SK-N-SH (cell line): ENCODE data around the gene DDX25. TPM values are rescaled to one million over a fixed set of nuclear protein-coding genes. Genes with fewer than 3 reads are reported as not detected.
A peak's percentile ranks its signal among the peaks of the same experiment; 100 is the strongest.

Experiments
- CTCF ChIA-PET: fragments of 300-600, 350-600 bp; formaldehyde crosslinking; extraction: SDS; loops from one replicate; lab custom pipeline; 2021; lab: Yijun Ruan, JAX
- POLR2A ChIA-PET: fragments of 350-600 bp; sonication (Branson Sonifier 250); formaldehyde crosslinking; extraction: SDS; loops from one replicate; lab custom pipeline; 2020; ENCODE audit warnings: antibody characterized with exemption, inconsistent platforms; lab: Yijun Ruan, JAX
- DNase-seq: peaks from one replicate; pipeline ENCODE4 v3.0.0; 2012
- H2AFZ ChIP-seq: fragments of 200-600 bp; sonication (generic); 2 replicates; pipeline ENCODE4 v1.8.1; 2016; ENCODE audit warnings: antibody characterized with exemption, mild to moderate bottlenecking, low read depth
- H3F3A ChIP-seq: fragments of 200-600 bp; sonication (generic); replicated peaks from 2 replicates; pipeline ENCODE3; 2016; ENCODE audit warnings: antibody characterized with exemption, mild to moderate bottlenecking; ENCODE audit not compliant: insufficient read depth
- H3K27ac ChIP-seq, 2 experiments: fragments of 200-500 bp in 1 of 2; fragments of 200-600 bp in 1 of 2; sonication (Bioruptor generic) in 1 of 2; sonication (generic), shearing (Covaris generic) in 1 of 2; 2 replicates each; pipeline versions ENCODE4 v1.5.1 to v1.6.1; 2014 to 2016; ENCODE audit warnings: low read depth in 2 of 2, inconsistent platforms in 1 of 2, low read length in 1 of 2, mild to moderate bottlenecking in 1 of 2, mixed read lengths in 1 of 2
- H3K27me3 ChIP-seq: fragments of 200-600 bp; sonication (generic), shearing (Covaris generic); 2 replicates; pipeline ENCODE4 v1.6.1; 2016; ENCODE audit warnings: mixed run types; ENCODE audit not compliant: insufficient read depth
- H3K36me3 ChIP-seq, 2 experiments: fragments of 200-500 bp in 1 of 2; fragments of 200-600 bp in 1 of 2; sonication (Bioruptor generic) in 1 of 2; sonication (generic) in 1 of 2; replicated peaks in 1 of 2; 2 replicates each; pipeline versions ENCODE3 to v1.5.1; 2014 to 2016; ENCODE audit warnings: low read length in 1 of 2, mild to moderate bottlenecking in 1 of 2; ENCODE audit not compliant: insufficient read depth in 2 of 2, control insufficient read depth in 1 of 2
- H3K4me1 ChIP-seq, 2 experiments: fragments of 200-500 bp in 1 of 2; fragments of 200-600 bp in 1 of 2; sonication (Bioruptor generic) in 1 of 2; sonication (generic), shearing (Covaris generic) in 1 of 2; 2 replicates each; pipeline versions ENCODE4 v1.5.1 to v1.6.1; 2014 to 2016; ENCODE audit warnings: low read depth in 1 of 2, low read length in 1 of 2, mixed run types in 1 of 2; ENCODE audit not compliant: insufficient read depth in 2 of 2, control insufficient read depth in 1 of 2
- H3K4me2 ChIP-seq: fragments of 200-600 bp; sonication (generic), shearing (Covaris generic); 2 replicates; pipeline ENCODE4 v1.6.1; 2017; ENCODE audit warnings: mixed run types
- H3K4me3 ChIP-seq, 2 experiments: fragments of 200-500 bp in 1 of 2; fragments of 200-600 bp in 1 of 2; sonication (Bioruptor generic) in 1 of 2; sonication (generic), shearing (Covaris generic) in 1 of 2; 2 replicates each; pipeline versions ENCODE4 v1.5.1 to v1.8.1; 2014 to 2016; ENCODE audit warnings: low read depth in 2 of 2, inconsistent platforms in 1 of 2, low read length in 1 of 2, mild to moderate bottlenecking in 1 of 2, mixed read lengths in 1 of 2, moderate library complexity in 1 of 2
- H3K79me2 ChIP-seq: fragments of 200-600 bp; sonication (generic); 2 replicates; pipeline ENCODE4 v1.8.1; 2017; ENCODE audit warnings: mild to moderate bottlenecking; ENCODE audit not compliant: insufficient read depth
- H3K9ac ChIP-seq: fragments of 200-600 bp; sonication (generic); 2 replicates; pipeline ENCODE4 v1.6.1; 2017; ENCODE audit warnings: mixed run types
- H3K9me2 ChIP-seq: fragments of 200-600 bp; sonication (generic); 2 replicates; pipeline ENCODE4 v1.6.1; 2017; ENCODE audit warnings: mixed run types
- H3K9me3 ChIP-seq: fragments of 200-600 bp; sonication (generic); 2 replicates; pipeline ENCODE4 v1.6.1; 2017; ENCODE audit warnings: mixed run types, mild to moderate bottlenecking, moderate library complexity
- H4K20me1 ChIP-seq: fragments of 200-600 bp; sonication (generic); 2 replicates; pipeline ENCODE4 v1.6.1; 2017; ENCODE audit warnings: mild to moderate bottlenecking, mixed run types; ENCODE audit not compliant: insufficient read depth
- GATA2 ChIP-seq: sonication (generic); formaldehyde crosslinking; IDR thresholded peaks from 2 replicates; pipeline ENCODE4 v1.5.0; 2020; ENCODE audit warnings: mild to moderate bottlenecking, missing genetic modification reagents
- NRF1 ChIP-seq: IDR thresholded peaks from 2 replicates; pipeline ENCODE4 v1.6.1; 2012; ENCODE audit warnings: low read depth, mild to moderate bottlenecking, low read length
- PBX3 ChIP-seq: IDR thresholded peaks from 2 replicates; pipeline ENCODE4; 2012
- POLR2AphosphoS5 ChIP-seq: IDR thresholded peaks from 2 replicates; pipeline ENCODE4 v1.6.1; 2012; ENCODE audit warnings: low read depth, low read length
- RAD21 ChIP-seq: IDR thresholded peaks from 2 replicates; pipeline ENCODE4 v1.6.1; 2012; ENCODE audit warnings: mild to moderate bottlenecking, low read length
- RFX5 ChIP-seq: IDR thresholded peaks from 2 replicates; pipeline ENCODE4 v1.6.1; 2012; ENCODE audit warnings: mild to moderate bottlenecking, improper control_type of control experiment, low read length
- TCF12 ChIP-seq: IDR thresholded peaks from 2 replicates; pipeline ENCODE4 v1.4.0; 2012
- USF1 ChIP-seq: IDR thresholded peaks from 2 replicates; pipeline ENCODE4 v1.4.0; 2012; ENCODE audit warnings: low read depth, borderline replicate concordance
- YY1 ChIP-seq: IDR thresholded peaks from 2 replicates; pipeline ENCODE4 v1.4.0; 2012; ENCODE audit warnings: low read depth, mild to moderate bottlenecking
- WGBS: methylation state at CpG from one replicate; pipeline ENCODE4 v1.1.6; 2017; ENCODE audit warnings: low lambda C conversion rate; 5-methylcytosine and 5-hydroxymethylcytosine counted together
- polyA plus RNA-seq, 3 experiments: library from polyadenylated mRNA; depleted of rRNA; stranded (reverse); fragments of >200 nt; gene quantifications; 2 replicates each; pipeline ENCODE4 v1.2.3, GENCODE V29; 2012
- TF ChIP-seq, protein P1 (sequence below): IDR thresholded peaks from 2 replicates; pipeline ENCODE4 v1.4.0; 2012; ENCODE audit warnings: low read depth, borderline replicate concordance
- TF ChIP-seq, protein P2 (sequence below): fragments of 150-350 bp; IDR thresholded peaks from 2 replicates; pipeline ENCODE4 v1.6.1; 2017; ENCODE audit warnings: antibody characterized with exemption, low read length, low read depth, borderline replicate concordance

The DDX25 gene
- polyA plus RNA-seq, 1 of the 3 experiments (the other 2 are of a cell fraction): 0.12 TPM

- TF ChIP-seq RAD21: no peak; the same call in 1 of the 2 replicates
- TF ChIP-seq, protein P1, sequence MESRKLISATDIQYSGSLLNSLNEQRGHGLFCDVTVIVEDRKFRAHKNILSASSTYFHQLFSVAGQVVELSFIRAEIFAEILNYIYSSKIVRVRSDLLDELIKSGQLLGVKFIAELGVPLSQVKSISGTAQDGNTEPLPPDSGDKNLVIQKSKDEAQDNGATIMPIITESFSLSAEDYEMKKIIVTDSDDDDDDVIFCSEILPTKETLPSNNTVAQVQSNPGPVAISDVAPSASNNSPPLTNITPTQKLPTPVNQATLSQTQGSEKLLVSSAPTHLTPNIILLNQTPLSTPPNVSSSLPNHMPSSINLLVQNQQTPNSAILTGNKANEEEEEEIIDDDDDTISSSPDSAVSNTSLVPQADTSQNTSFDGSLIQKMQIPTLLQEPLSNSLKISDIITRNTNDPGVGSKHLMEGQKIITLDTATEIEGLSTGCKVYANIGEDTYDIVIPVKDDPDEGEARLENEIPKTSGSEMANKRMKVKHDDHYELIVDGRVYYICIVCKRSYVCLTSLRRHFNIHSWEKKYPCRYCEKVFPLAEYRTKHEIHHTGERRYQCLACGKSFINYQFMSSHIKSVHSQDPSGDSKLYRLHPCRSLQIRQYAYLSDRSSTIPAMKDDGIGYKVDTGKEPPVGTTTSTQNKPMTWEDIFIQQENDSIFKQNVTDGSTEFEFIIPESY: no peak
- no peak for TF ChIP-seq NRF1
- TF ChIP-seq RFX5: no peak
- TF ChIP-seq, protein P2, sequence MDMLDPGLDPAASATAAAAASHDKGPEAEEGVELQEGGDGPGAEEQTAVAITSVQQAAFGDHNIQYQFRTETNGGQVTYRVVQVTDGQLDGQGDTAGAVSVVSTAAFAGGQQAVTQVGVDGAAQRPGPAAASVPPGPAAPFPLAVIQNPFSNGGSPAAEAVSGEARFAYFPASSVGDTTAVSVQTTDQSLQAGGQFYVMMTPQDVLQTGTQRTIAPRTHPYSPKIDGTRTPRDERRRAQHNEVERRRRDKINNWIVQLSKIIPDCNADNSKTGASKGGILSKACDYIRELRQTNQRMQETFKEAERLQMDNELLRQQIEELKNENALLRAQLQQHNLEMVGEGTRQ: no peak
- no peak for TF ChIP-seq YY1
- peak; percentile 68 for TF ChIP-seq TCF12
- no peak for TF ChIP-seq POLR2AphosphoS5
- TF ChIP-seq USF1: no peak
These were observed 46.7 kb downstream of the DDX25 start (continued) for GRCh38 chr11:125950696-125951651.

GRCh38 chr11:125951731-125952130 is 47.4 kb downstream of the DDX25 start:
- Histone ChIP-seq H3K9me2 (no peaks in the 10 kb centered on the region), H3K9ac (no peak overlapping the region), H3K4me3 (no peak overlapping the region), H3K79me2 (no peaks in the 10 kb centered on the region), H4K20me1 (no peaks in the 10 kb centered on the region), H3K9me3 (no peaks in the 10 kb centered on the region)
- peak; percentile 78 for DNase-seq
- TF ChIP-seq PBX3 (no peak), GATA2 (peak; percentile 7; the same call in 1 of the 2 replicates)
- TF ChIP-seq, all 33 proteins: peak for 1
- no peaks in the 10 kb centered on the region for H3F3A ChIP-seq
- ChIA-PET POLR2A (interaction anchor here (1.6 to 1.8 kb wide), 2 partner anchors 110 to 163 kb away, joined by 8 read pairs; no protein-coding TSS in a partner anchor), CTCF (interaction anchor here (0.8 to 3.5 kb wide), 7 partner anchors 12 to 247 kb away, joined by 3 to 31 read pairs (median 4); no protein-coding TSS in a partner anchor)
- H3K36me3 ChIP-seq: peaks cover 0 to 3% of the 10 kb centered on the region in 2 experiments
- 45% methylated on average over 9 of the region's 11 CpGs for WGBS
- H3K27ac ChIP-seq: peak overlapping the region in 1 of 2 experiments; percentile 97; a peak in 2 of 4 replicates
- peaks cover 0 to 51% of the 10 kb centered on the region in 2 experiments; a peak in 2 of 4 replicates for H3K4me1 ChIP-seq
- no peak overlapping the region for H2AFZ ChIP-seq
- H3K27me3 ChIP-seq: no peaks in the 10 kb centered on the region
- no peak overlapping the region for H3K4me2 ChIP-seq
